HepG2 (cell line): ENCODE measurements around the gene PIP5K1C. TPM values are rescaled to one million over a fixed set of nuclear protein-coding genes. Genes with fewer than 3 reads are reported as not detected.
A peak's percentile ranks its signal among the peaks of the same experiment; 100 is the strongest.

Experiments used
- ATAC-seq: fragments of 200-7000 bp; cut with Tn5 transposase; 3 replicates; pipeline ENCODE4 v1.9.1; 2020; ENCODE audit warnings: mild to moderate bottlenecking, moderate library complexity
- BruUV-seq: library from RNA; stranded (reverse); fragments of 400-500 nt; replicated peaks from 2 replicates; lab custom pipeline; 2021; lab: Mats Ljungman, UMichigan
- CTCF ChIA-PET: fragments of 300-600 bp; formaldehyde crosslinking; extraction: SDS; loops from one replicate; lab custom pipeline; 2021; ENCODE audit warnings: low total read pairs, inconsistent platforms, low intra/inter-chr PET ratio; lab: Yijun Ruan, JAX
- POLR2A ChIA-PET: fragments of 350-600 bp; sonication (Branson Sonifier 250); formaldehyde crosslinking; loops from one replicate; lab custom pipeline; 2020; ENCODE audit warnings: antibody characterized with exemption, inconsistent platforms; lab: Yijun Ruan, JAX
- DNase-seq: peaks from one replicate; pipeline ENCODE4 v3.0.0-alpha.2; 2015; ENCODE audit warnings: low spot score
- FAIRE-seq: peaks from 3 replicates; lab custom pipeline; 2011; peaks lifted over from hg19 to GRCh38; lab: Jason Lieb, UNC
- H2AFZ ChIP-seq: one replicate; pipeline ENCODE4 v1.6.1; 2011; ENCODE audit warnings: low read length, inconsistent platforms
- H3K27ac ChIP-seq: fragments of 300-600 bp; 3 replicates; pipeline ENCODE4 v1.8.0; 2011; ENCODE audit warnings: mixed run types, mild to moderate bottlenecking, mixed read lengths, low read length, inconsistent platforms; ENCODE audit not compliant: insufficient read depth; ENCODE audit errors: extremely low read length
- H3K27me3 ChIP-seq, 2 experiments: fragments of 200-600 bp in 1 of 2; 2 replicates in 1 of 2; 3 replicates in 1 of 2; pipeline versions ENCODE4 v1.6.0 to v1.8.0; 2011; ENCODE audit warnings: low read length in 2 of 2, mild to moderate bottlenecking in 2 of 2, moderate library complexity in 2 of 2, inconsistent platforms in 1 of 2; ENCODE audit not compliant: insufficient read depth in 2 of 2, control insufficient read depth in 1 of 2
- H3K36me3 ChIP-seq, 2 experiments: fragments of 200-600 bp in 1 of 2; replicated peaks in 1 of 2; 2 replicates in 1 of 2; 3 replicates in 1 of 2; pipeline versions ENCODE4 v1.5.1 to v1.8.0; 2011; ENCODE audit warnings: low read length in 2 of 2, inconsistent platforms in 1 of 2; ENCODE audit not compliant: insufficient read depth in 2 of 2, control insufficient read depth in 1 of 2
- H3K4me1 ChIP-seq: 2 replicates; pipeline ENCODE4 v1.5.1; 2012; ENCODE audit warnings: low read length, inconsistent platforms; ENCODE audit not compliant: insufficient read depth
- H3K4me2 ChIP-seq: 2 replicates; pipeline ENCODE4 v1.6.0; 2011; ENCODE audit warnings: low read depth, low read length, inconsistent platforms
- H3K4me3 ChIP-seq, 3 experiments: fragments of 200-600 bp in 1 of 3; sonication (generic), shearing (Covaris generic) in 1 of 3; replicated peaks in 1 of 3; 2 replicates each; pipeline ENCODE4 v1.5.1; 2011 to 2016; ENCODE audit warnings: low read length in 3 of 3, inconsistent platforms in 2 of 3, low read depth in 2 of 3, mild to moderate bottlenecking in 2 of 3, control low read depth in 1 of 3, mixed read lengths in 1 of 3; ENCODE audit not compliant: insufficient read depth in 1 of 3
- H3K79me2 ChIP-seq: one replicate; pipeline ENCODE4 v1.6.1; 2011; ENCODE audit warnings: low read length, inconsistent platforms; ENCODE audit not compliant: insufficient read depth
- H3K9ac ChIP-seq: 2 replicates; pipeline ENCODE4 v1.6.0; 2011; ENCODE audit warnings: mild to moderate bottlenecking, low read depth, low read length, inconsistent platforms; ENCODE audit not compliant: insufficient read depth
- H3K9me3 ChIP-seq: 2 replicates; pipeline ENCODE4 v1.5.1; 2012; ENCODE audit warnings: mild to moderate bottlenecking, low read length
- H4K20me1 ChIP-seq: 2 replicates; pipeline ENCODE4 v1.6.0; 2011; ENCODE audit warnings: inconsistent platforms, mild to moderate bottlenecking, low read length, moderate library complexity; ENCODE audit not compliant: insufficient read depth
- PATZ1 ChIP-seq: sonication (generic); formaldehyde crosslinking; IDR thresholded peaks from 2 replicates; pipeline ENCODE4 v1.4.0; 2020; ENCODE audit warnings: missing genetic modification reagents
- ZNF687 ChIP-seq: sonication (generic); formaldehyde crosslinking; IDR thresholded peaks from 2 replicates; pipeline ENCODE4 v1.5.1; 2020; ENCODE audit warnings: mild to moderate bottlenecking, missing genetic modification reagents, moderate library complexity
- WGBS: methylation state at CpG from one replicate; pipeline ENCODE4 v1.1.6; 2017; ENCODE audit warnings: low lambda C conversion rate; 5-methylcytosine and 5-hydroxymethylcytosine counted together
- in situ Hi-C: cut with HindIII; loops from 2 replicates; pipeline ENCODE4 v1.10.0; 2017; ENCODE audit warnings: low pct_unique_long_range_greater_than_20kb; ENCODE audit not compliant: extremely low pct_ligation_motif_present
- intact Hi-C: fragments of 100-400 bp; cut with micrococcal nuclease; formaldehyde crosslinking; loops from one replicate; pipeline ENCODE4 v1.10.0; 2022; ENCODE audit not compliant: unreplicated experiment
- polyA plus RNA-seq, 8 experiments: library from polyadenylated mRNA; depleted of rRNA in 3 of 8; stranded (reverse) in 7 of 8; unstranded in 1 of 8; fragments of >200 nt; fragmentation: Illumina TruSeq in 4 of 8; extraction: Trizol in 4 of 8; gene quantifications; 2 replicates each; pipeline versions ENCODE4 v1.2.1 to v1.2.3, GENCODE V29; 2011 to 2016; ENCODE audit warnings: low read depth in 4 of 8, missing spikeins in 1 of 8, mixed read lengths in 1 of 8; ENCODE audit not compliant: insufficient read depth in 1 of 8
- total RNA-seq, 5 experiments: library from RNA; depleted of rRNA; stranded (reverse); fragments of >200 nt; fragmentation: Illumina TruSeq; extraction: Trizol; gene quantifications; 2 replicates each; pipeline ENCODE4 v1.2.3, GENCODE V29; 2016; ENCODE audit warnings: low read depth in 1 of 5

The PIP5K1C gene
- total and polyA plus RNA-seq, 2 of the 13 experiments (the other 11 are each of a cell fraction or from before 2014, with no cell fraction given): 3.6 to 4.3 TPM

GRCh38 chr19:3693025-3693925 is 7.0 kb downstream of the PIP5K1C start:
- Histone ChIP-seq H2AFZ (no peak overlapping the region), H3K4me1 (peaks cover 15% of the 10 kb centered on the region), H3K27ac (no peak overlapping the region), H3K9me3 (no peaks in the 10 kb centered on the region), H3K36me3 (no peaks in the 10 kb centered on the region), H3K79me2 (peaks cover 18% of the 10 kb centered on the region), H4K20me1 (peaks cover 8% of the 10 kb centered on the region; the same call in 1 of the 2 replicates), H3K4me3 (no peak overlapping the region), H3K4me2 (no peak overlapping the region), H3K27me3 (no peaks in the 10 kb centered on the region), H3K9ac (no peak overlapping the region)
- CTCF ChIA-PET: interaction anchor here (1.5 kb wide), 1 partner anchor 13 kb away, joined by 9 read pairs; no protein-coding TSS in a partner anchor
- ATAC-seq (no peak), DNase-seq (no peak), FAIRE-seq (no peak)
- no TSS peak for BruUV-seq
- POLR2A ChIA-PET: no interaction called here
- intact Hi-C loops (no loop called here), in situ Hi-C loops (no loop called here)
- 97% methylated on average over 22 of the region's 34 CpGs for WGBS
- TF ChIP-seq PATZ1: no peak
- TF ChIP-seq ZNF687 (CRISPR knock-in tag): 0 out of 2 replicates have a peak, but pooled peaks have one; percentile 1
